ENCODE measurements around the gene TLE5. TPM values are rescaled to one million over a fixed set of nuclear protein-coding genes. Genes with fewer than 3 reads are reported as not detected.

The TLE5 gene
- total and polyA plus RNA-seq, 9 of the 15 experiments (the other 6 are each of a cell fraction or from before 2014, with no cell fraction given): 2.0 to 347 (median 235) TPM

DNA sequence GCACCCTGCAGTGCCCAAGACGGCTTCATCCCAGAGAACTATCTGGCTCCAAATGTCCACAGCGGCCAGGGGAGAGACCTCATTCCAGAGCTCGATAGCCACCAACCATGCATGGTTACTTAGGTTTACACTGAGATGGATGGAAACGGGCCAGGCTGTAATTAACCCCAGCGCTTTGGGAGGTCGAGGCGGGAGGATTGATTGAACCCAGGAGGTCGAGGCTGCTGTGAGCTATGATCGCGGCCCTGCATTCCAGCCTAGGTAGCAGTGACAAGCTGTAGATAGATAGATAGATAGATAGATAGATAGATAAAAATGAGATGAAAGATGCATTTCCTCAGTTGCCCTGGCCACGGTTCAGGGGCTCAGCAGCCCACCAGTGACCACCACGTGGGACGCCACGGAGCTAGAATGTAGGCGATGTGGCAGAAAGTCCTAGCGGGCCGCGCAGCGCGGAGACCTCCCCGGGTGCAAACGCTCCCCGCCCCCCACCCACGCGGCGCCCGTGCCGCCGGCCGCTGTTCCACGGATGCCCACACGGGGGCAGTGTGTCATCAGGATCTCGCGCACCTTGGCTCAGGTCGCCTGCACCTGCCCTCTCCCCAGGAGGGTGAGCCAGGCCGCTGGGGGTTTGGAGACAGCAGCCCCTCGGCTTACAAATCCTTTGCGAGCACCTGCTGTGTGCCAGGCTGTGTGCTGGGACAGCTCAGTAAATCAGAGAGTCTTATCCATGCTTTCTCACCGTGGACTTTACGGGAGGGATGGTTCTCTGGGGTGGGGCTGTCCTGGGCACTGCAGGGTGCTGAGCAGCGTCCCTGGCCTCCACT is 13.5 kb upstream of the TLE5 start (continued):
- TF ChIP-seq MYBL2 (IDR thresholded peaks at IDR 0.05; ENCODE audit: low read depth): no peak
- no peak for TF ChIP-seq MYBL2 (CRISPR knock-in tag; IDR thresholded peaks at IDR 0.05; ENCODE audit: borderline replicate concordance)
- no peak for TF ChIP-seq FOSL1 (tag; conservative IDR thresholded peaks at IDR 0.05)
- TF ChIP-seq, protein P1, sequence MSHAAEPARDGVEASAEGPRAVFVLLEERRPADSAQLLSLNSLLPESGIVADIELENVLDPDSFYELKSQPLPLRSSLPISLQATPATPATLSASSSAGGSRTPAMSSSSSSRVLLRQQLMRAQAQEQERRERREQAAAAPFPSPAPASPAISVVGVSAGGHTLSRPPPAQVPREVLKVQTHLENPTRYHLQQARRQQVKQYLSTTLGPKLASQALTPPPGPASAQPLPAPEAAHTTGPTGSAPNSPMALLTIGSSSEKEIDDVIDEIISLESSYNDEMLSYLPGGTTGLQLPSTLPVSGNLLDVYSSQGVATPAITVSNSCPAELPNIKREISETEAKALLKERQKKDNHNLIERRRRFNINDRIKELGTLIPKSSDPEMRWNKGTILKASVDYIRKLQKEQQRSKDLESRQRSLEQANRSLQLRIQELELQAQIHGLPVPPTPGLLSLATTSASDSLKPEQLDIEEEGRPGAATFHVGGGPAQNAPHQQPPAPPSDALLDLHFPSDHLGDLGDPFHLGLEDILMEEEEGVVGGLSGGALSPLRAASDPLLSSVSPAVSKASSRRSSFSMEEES (CRISPR knock-in tag; IDR thresholded peaks at IDR 0.05): no peak
- no peak for TF ChIP-seq ZNF408 (CRISPR knock-in tag; IDR thresholded peaks at IDR 0.05; ENCODE audit: low read depth)
- peak; percentile 19; the same call in 1 of the 2 replicates for TF ChIP-seq BCOR (IDR thresholded peaks at IDR 0.05)
- no peak for TF ChIP-seq ZNF445 (CRISPR knock-in tag; IDR thresholded peaks at IDR 0.05; ENCODE audit: low read depth)
- no peak for TF ChIP-seq ZNF274 (IDR thresholded peaks at IDR 0.05; ENCODE audit: borderline replicate concordance, low read depth, low read length)
- TF ChIP-seq ATF1 (CRISPR knock-in tag; IDR thresholded peaks at IDR 0.05): no peak
- TF ChIP-seq ATF1 (tag; IDR thresholded peaks at IDR 0.05): peak; percentile 48; the same call in 1 of the 2 replicates
- no peak for TF ChIP-seq NFE2L1 (tag; IDR thresholded peaks at IDR 0.05; ENCODE audit: borderline replicate concordance, low read depth)
- TF ChIP-seq THRAP3 (IDR thresholded peaks at IDR 0.05; ENCODE audit: borderline replicate concordance): no peak
- TF ChIP-seq CHD4 (IDR thresholded peaks at IDR 0.05; ENCODE audit: insufficient read depth, insufficient replicate concordance, low read depth, low read length, poor library complexity, severe bottlenecking): no peak
- TF ChIP-seq, protein P2, sequence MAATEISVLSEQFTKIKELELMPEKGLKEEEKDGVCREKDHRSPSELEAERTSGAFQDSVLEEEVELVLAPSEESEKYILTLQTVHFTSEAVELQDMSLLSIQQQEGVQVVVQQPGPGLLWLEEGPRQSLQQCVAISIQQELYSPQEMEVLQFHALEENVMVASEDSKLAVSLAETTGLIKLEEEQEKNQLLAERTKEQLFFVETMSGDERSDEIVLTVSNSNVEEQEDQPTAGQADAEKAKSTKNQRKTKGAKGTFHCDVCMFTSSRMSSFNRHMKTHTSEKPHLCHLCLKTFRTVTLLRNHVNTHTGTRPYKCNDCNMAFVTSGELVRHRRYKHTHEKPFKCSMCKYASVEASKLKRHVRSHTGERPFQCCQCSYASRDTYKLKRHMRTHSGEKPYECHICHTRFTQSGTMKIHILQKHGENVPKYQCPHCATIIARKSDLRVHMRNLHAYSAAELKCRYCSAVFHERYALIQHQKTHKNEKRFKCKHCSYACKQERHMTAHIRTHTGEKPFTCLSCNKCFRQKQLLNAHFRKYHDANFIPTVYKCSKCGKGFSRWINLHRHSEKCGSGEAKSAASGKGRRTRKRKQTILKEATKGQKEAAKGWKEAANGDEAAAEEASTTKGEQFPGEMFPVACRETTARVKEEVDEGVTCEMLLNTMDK (IDR thresholded peaks at IDR 0.05; ENCODE audit: borderline replicate concordance, insufficient read depth, low read depth, low read length, poor library complexity, severe bottlenecking): peak; percentile 25
- no peak for TF ChIP-seq ZKSCAN1 (IDR thresholded peaks at IDR 0.05; ENCODE audit: low read depth, low read length)
- TF ChIP-seq KAT7 (CRISPR knock-in tag; IDR thresholded peaks at IDR 0.05; ENCODE audit: borderline replicate concordance): no peak
- no peak for TF ChIP-seq CBX2 (IDR thresholded peaks at IDR 0.05; ENCODE audit: insufficient read depth, low read length, poor library complexity, severe bottlenecking)
- TF ChIP-seq GABPA (tag; conservative IDR thresholded peaks at IDR 0.05; ENCODE audit: low read depth): no peak
- peak; percentile 53 to 74 for TF ChIP-seq MAZ (CRISPR knock-in tag; conservative IDR thresholded peaks at IDR 0.05 in 1 of 2, IDR thresholded peaks at IDR 0.05 in 1 of 2)
- TF ChIP-seq TAL1 (IDR thresholded peaks at IDR 0.05): no peak
- TF ChIP-seq ZNF121 (CRISPR knock-in tag; conservative IDR thresholded peaks at IDR 0.05): no peak
- TF ChIP-seq DMBX1 (CRISPR knock-in tag; IDR thresholded peaks at IDR 0.05; ENCODE audit: borderline replicate concordance): no peak
- no peak for TF ChIP-seq FOS (IDR thresholded peaks at IDR 0.05; ENCODE audit: extremely low read depth, insufficient read length)
- no peak for TF ChIP-seq SAP30 (IDR thresholded peaks at IDR 0.05; ENCODE audit: borderline replicate concordance, insufficient read depth, low read depth, low read length, poor library complexity, severe bottlenecking)

All from K562 (cell line).